OCI-LY1 (cell line): ENCODE measurements around the gene ARHGAP25.

Source experiments
- EZH2 ChIP-seq: fragments of 200-600 bp; sonication (generic), shearing (Covaris generic); IDR thresholded peaks from 2 replicates; pipeline ENCODE4 v1.8.0; 2017; ENCODE audit warnings: borderline replicate concordance, mixed run types, mild to moderate bottlenecking, antibody characterized with exemption, low read length, moderate library complexity, mixed read lengths
- TF ChIP-seq, protein P1 (sequence below): fragments of 200-600 bp; sonication (generic), shearing (Covaris generic); IDR thresholded peaks from 2 replicates; pipeline ENCODE4 v1.5.1; 2017; ENCODE audit warnings: mild to moderate bottlenecking, antibody characterized with exemption, low read length, moderate library complexity, mixed read lengths

DNA sequence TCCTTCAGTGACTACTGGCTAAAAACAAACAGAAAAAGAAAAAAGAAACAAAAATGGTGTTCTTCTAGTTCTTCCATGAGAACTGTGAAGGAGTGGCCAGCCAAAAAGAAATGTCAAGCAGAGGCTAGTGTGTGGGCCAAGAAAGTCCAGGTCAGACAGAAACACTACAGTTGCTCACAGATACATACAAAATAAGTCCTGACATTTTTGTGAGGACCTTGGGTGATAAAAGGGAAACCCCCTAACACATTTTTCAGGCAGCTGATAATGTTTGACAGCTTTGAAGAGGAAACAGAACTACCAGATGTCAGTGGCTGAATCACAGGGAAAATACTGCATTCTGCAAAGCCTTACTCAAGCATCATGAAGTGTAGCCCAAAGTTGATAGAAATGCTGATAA is 28.1 kb downstream of the ARHGAP25 start:
- TF ChIP-seq, protein P1, sequence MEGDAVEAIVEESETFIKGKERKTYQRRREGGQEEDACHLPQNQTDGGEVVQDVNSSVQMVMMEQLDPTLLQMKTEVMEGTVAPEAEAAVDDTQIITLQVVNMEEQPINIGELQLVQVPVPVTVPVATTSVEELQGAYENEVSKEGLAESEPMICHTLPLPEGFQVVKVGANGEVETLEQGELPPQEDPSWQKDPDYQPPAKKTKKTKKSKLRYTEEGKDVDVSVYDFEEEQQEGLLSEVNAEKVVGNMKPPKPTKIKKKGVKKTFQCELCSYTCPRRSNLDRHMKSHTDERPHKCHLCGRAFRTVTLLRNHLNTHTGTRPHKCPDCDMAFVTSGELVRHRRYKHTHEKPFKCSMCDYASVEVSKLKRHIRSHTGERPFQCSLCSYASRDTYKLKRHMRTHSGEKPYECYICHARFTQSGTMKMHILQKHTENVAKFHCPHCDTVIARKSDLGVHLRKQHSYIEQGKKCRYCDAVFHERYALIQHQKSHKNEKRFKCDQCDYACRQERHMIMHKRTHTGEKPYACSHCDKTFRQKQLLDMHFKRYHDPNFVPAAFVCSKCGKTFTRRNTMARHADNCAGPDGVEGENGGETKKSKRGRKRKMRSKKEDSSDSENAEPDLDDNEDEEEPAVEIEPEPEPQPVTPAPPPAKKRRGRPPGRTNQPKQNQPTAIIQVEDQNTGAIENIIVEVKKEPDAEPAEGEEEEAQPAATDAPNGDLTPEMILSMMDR = no peak
- TF ChIP-seq EZH2 = no peak
